ENCODE results near the gene COX8A. TPM values are rescaled to one million over a fixed set of nuclear protein-coding genes. Genes with fewer than 3 reads are reported as not detected.
A peak's percentile ranks its signal among the peaks of the same experiment; 100 is the strongest.

Gene COX8A
- total and polyA plus RNA-seq, 9 of the 15 experiments (the other 6 are each of a cell fraction or from before 2014, with no cell fraction given): 274 to 1,206 (median 526) TPM

DNA sequence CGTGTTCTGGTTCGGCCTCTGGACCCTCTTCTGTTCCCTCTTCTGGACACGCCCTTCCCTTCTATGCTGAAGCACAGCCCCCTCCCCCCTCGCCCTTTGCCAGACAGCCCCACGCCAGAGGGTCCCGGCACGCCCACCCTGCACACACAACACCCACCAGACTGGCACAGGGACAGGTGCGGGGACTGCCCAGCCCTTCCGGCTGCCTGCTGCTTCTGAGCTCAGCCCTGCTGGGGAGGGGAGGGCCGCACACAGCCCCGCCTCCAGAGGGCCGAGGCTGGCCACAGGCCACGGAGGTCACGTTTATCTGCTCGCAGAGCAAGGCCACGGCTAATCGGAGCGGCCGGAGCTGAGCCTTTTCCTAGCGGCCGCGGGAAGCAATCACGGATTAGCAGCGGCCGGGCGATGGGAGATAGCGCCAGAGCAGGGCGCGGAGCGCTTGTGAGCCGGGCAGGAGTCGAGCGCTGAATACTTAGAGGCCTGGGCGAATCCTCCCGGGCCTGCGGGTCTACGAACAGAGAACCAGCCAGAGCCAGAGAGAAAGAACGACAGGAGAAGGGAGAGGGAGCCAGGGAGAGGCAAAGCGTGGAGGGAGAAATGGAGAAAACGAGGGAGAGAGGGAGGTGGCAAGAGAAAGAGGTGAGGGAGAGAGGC lies 33.3 kb downstream of the COX8A start (continued):
- TF ChIP-seq, protein P1, sequence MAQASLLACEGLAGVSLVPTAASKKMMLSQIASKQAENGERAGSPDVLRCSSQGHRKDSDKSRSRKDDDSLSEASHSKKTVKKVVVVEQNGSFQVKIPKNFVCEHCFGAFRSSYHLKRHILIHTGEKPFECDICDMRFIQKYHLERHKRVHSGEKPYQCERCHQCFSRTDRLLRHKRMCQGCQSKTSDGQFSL (CRISPR knock-in tag; IDR thresholded peaks at IDR 0.05): no peak
- TF ChIP-seq, protein P1 (tag; IDR thresholded peaks at IDR 0.05): no peak
- TF ChIP-seq, protein P2, sequence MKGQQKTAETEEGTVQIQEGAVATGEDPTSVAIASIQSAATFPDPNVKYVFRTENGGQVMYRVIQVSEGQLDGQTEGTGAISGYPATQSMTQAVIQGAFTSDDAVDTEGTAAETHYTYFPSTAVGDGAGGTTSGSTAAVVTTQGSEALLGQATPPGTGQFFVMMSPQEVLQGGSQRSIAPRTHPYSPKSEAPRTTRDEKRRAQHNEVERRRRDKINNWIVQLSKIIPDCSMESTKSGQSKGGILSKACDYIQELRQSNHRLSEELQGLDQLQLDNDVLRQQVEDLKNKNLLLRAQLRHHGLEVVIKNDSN (CRISPR knock-in tag; IDR thresholded peaks at IDR 0.05): no peak
- no peak for TF ChIP-seq NFYB (IDR thresholded peaks at IDR 0.05; ENCODE audit: extremely low read depth, insufficient read length)
- TF ChIP-seq BMI1 (IDR thresholded peaks at IDR 0.05; ENCODE audit: low read length): no peak
- TF ChIP-seq NFIC (IDR thresholded peaks at IDR 0.05): peak; percentile 95
- TF ChIP-seq ZKSCAN3 (CRISPR knock-in tag; IDR thresholded peaks at IDR 0.05): no peak
- TF ChIP-seq, protein P3, sequence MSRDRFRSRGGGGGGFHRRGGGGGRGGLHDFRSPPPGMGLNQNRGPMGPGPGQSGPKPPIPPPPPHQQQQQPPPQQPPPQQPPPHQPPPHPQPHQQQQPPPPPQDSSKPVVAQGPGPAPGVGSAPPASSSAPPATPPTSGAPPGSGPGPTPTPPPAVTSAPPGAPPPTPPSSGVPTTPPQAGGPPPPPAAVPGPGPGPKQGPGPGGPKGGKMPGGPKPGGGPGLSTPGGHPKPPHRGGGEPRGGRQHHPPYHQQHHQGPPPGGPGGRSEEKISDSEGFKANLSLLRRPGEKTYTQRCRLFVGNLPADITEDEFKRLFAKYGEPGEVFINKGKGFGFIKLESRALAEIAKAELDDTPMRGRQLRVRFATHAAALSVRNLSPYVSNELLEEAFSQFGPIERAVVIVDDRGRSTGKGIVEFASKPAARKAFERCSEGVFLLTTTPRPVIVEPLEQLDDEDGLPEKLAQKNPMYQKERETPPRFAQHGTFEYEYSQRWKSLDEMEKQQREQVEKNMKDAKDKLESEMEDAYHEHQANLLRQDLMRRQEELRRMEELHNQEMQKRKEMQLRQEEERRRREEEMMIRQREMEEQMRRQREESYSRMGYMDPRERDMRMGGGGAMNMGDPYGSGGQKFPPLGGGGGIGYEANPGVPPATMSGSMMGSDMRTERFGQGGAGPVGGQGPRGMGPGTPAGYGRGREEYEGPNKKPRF (IDR thresholded peaks at IDR 0.05; ENCODE audit: low read depth, low read length): no peak
- TF ChIP-seq NRF1 (conservative IDR thresholded peaks at IDR 0.05 in 1 of 2, IDR thresholded peaks at IDR 0.05 in 1 of 2): peak; percentile 60 to 66
- TF ChIP-seq CREBBP (IDR thresholded peaks at IDR 0.05; ENCODE audit: low read depth, low read length): no peak
- TF ChIP-seq ZNF561 (CRISPR knock-in tag; conservative IDR thresholded peaks at IDR 0.05): no peak
- no peak for TF ChIP-seq ZNF23 (CRISPR knock-in tag; IDR thresholded peaks at IDR 0.05)
- TF ChIP-seq ZFP1 (CRISPR knock-in tag; IDR thresholded peaks at IDR 0.05): no peak
- TF ChIP-seq, protein P4, sequence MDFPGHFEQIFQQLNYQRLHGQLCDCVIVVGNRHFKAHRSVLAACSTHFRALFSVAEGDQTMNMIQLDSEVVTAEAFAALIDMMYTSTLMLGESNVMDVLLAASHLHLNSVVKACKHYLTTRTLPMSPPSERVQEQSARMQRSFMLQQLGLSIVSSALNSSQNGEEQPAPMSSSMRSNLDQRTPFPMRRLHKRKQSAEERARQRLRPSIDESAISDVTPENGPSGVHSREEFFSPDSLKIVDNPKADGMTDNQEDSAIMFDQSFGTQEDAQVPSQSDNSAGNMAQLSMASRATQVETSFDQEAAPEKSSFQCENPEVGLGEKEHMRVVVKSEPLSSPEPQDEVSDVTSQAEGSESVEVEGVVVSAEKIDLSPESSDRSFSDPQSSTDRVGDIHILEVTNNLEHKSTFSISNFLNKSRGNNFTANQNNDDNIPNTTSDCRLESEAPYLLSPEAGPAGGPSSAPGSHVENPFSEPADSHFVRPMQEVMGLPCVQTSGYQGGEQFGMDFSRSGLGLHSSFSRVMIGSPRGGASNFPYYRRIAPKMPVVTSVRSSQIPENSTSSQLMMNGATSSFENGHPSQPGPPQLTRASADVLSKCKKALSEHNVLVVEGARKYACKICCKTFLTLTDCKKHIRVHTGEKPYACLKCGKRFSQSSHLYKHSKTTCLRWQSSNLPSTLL (IDR thresholded peaks at IDR 0.05): no peak
- peak; percentile 97 for TF ChIP-seq PHF21A (IDR thresholded peaks at IDR 0.05; ENCODE audit: borderline replicate concordance, low read depth)
- no peak for TF ChIP-seq ELF2 (CRISPR knock-in tag; IDR thresholded peaks at IDR 0.05)
- TF ChIP-seq, protein P5, sequence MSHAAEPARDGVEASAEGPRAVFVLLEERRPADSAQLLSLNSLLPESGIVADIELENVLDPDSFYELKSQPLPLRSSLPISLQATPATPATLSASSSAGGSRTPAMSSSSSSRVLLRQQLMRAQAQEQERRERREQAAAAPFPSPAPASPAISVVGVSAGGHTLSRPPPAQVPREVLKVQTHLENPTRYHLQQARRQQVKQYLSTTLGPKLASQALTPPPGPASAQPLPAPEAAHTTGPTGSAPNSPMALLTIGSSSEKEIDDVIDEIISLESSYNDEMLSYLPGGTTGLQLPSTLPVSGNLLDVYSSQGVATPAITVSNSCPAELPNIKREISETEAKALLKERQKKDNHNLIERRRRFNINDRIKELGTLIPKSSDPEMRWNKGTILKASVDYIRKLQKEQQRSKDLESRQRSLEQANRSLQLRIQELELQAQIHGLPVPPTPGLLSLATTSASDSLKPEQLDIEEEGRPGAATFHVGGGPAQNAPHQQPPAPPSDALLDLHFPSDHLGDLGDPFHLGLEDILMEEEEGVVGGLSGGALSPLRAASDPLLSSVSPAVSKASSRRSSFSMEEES (CRISPR knock-in tag; IDR thresholded peaks at IDR 0.05): no peak
- no peak for TF ChIP-seq ERF (CRISPR knock-in tag; IDR thresholded peaks at IDR 0.05)
- TF ChIP-seq, protein P6, sequence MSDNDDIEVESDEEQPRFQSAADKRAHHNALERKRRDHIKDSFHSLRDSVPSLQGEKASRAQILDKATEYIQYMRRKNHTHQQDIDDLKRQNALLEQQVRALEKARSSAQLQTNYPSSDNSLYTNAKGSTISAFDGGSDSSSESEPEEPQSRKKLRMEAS (CRISPR knock-in tag; IDR thresholded peaks at IDR 0.05): peak; percentile 64
- no peak for TF ChIP-seq RHOXF2B (CRISPR knock-in tag; conservative IDR thresholded peaks at IDR 0.05)

All from K562 (cell line).